KMS-11 (cell line): ENCODE results near the gene TPPP2.

Source experiments
- H2AFZ ChIP-seq: fragments of 200-600 bp; sonication (generic); 2 replicates; pipeline ENCODE4 v1.6.1; 2016; ENCODE audit warnings: antibody characterized with exemption, mixed run types, low read depth
- H3K27ac ChIP-seq: fragments of 200-600 bp; sonication (generic); 2 replicates; pipeline ENCODE4 v1.6.1; 2016; ENCODE audit warnings: mild to moderate bottlenecking, mixed run types
- H3K27me3 ChIP-seq: fragments of 200-600 bp; sonication (generic); 2 replicates; pipeline ENCODE4 v1.6.1; 2017; ENCODE audit warnings: mild to moderate bottlenecking, low read depth, mixed run types, moderate library complexity; ENCODE audit not compliant: insufficient read depth
- H3K36me3 ChIP-seq: fragments of 200-600 bp; sonication (generic); 2 replicates; pipeline ENCODE4 v1.6.1; 2017; ENCODE audit warnings: mild to moderate bottlenecking, mixed run types; ENCODE audit not compliant: insufficient read depth
- H3K4me1 ChIP-seq: fragments of 200-600 bp; sonication (generic); 2 replicates; pipeline ENCODE4 v1.6.1; 2016; ENCODE audit warnings: mild to moderate bottlenecking, low read depth, mixed run types; ENCODE audit not compliant: poor library complexity, severe bottlenecking
- H3K4me2 ChIP-seq: fragments of 200-600 bp; sonication (generic); 2 replicates; pipeline ENCODE4 v1.7.0; 2016; ENCODE audit warnings: mild to moderate bottlenecking, mixed run types
- H3K4me3 ChIP-seq: fragments of 200-600 bp; sonication (generic); IDR thresholded peaks from 2 replicates; pipeline ENCODE4 v1.6.1; 2017; ENCODE audit warnings: low read depth, low read length, mixed read lengths; ENCODE audit not compliant: insufficient read depth
- H3K79me2 ChIP-seq: fragments of 200-600 bp; sonication (generic); 2 replicates; pipeline ENCODE4 v1.6.1; 2016; ENCODE audit warnings: low read depth, mixed run types; ENCODE audit not compliant: insufficient read depth
- H3K9ac ChIP-seq: fragments of 200-600 bp; sonication (generic); 2 replicates; pipeline ENCODE4 v1.6.1; 2016; ENCODE audit warnings: mild to moderate bottlenecking, mixed run types
- H4K20me1 ChIP-seq: fragments of 200-600 bp; sonication (generic); 2 replicates; pipeline ENCODE4 v1.6.1; 2016; ENCODE audit warnings: mild to moderate bottlenecking, mixed run types; ENCODE audit not compliant: insufficient read depth
- CTCF ChIP-seq: fragments of 200-600 bp; sonication (generic); conservative IDR thresholded peaks from 2 replicates; pipeline ENCODE4 v1.6.1; 2017; ENCODE audit warnings: low read depth, mild to moderate bottlenecking, antibody characterized with exemption, low read length, moderate library complexity, mixed read lengths

Gene TPPP2

GRCh38 chr14:21047378-21047781 is 17.4 kb downstream of the TPPP2 start:
- no peaks in the 10 kb centered on the region for H3K36me3 ChIP-seq
- no peak for TF ChIP-seq CTCF

GRCh38 chr14:21048638-21049037 is 18.6 kb downstream of the TPPP2 start:
- H3K4me3 ChIP-seq, result no peak overlapping the region
- no peak overlapping the region for H3K4me2 ChIP-seq
- no peaks in the 10 kb centered on the region for H3K36me3 ChIP-seq
- H3K27ac ChIP-seq, result no peak overlapping the region
- H3K27me3 ChIP-seq, result no peaks in the 10 kb centered on the region
- no peak overlapping the region for H2AFZ ChIP-seq
- H3K9ac ChIP-seq, result no peak overlapping the region
- no peaks in the 10 kb centered on the region for H3K4me1 ChIP-seq
- no peaks in the 10 kb centered on the region for H3K79me2 ChIP-seq
- TF ChIP-seq CTCF, result no peak
- H4K20me1 ChIP-seq, result no peaks in the 10 kb centered on the region

More at GRCh38 chr14:21047378-21047781, 17.4 kb downstream of the TPPP2 start:
- Histone ChIP-seq H2AFZ (no peak overlapping the region), H3K4me3 (no peak overlapping the region), H3K9ac (no peak overlapping the region), H3K27me3 (no peaks in the 10 kb centered on the region), H3K79me2 (no peaks in the 10 kb centered on the region), H3K27ac (no peak overlapping the region), H3K4me1 (no peaks in the 10 kb centered on the region), H3K4me2 (no peak overlapping the region), H4K20me1 (no peaks in the 10 kb centered on the region)

- no peaks in the 10 kb centered on the region for H4K20me1 ChIP-seq
- H3K79me2 ChIP-seq, result no peaks in the 10 kb centered on the region
- no peak overlapping the region for H3K9ac ChIP-seq
- no peak overlapping the region for H3K4me2 ChIP-seq
- no peaks in the 10 kb centered on the region for H3K27me3 ChIP-seq
- H2AFZ ChIP-seq, result no peak overlapping the region
- H3K36me3 ChIP-seq, result no peaks in the 10 kb centered on the region
- no peak overlapping the region for H3K27ac ChIP-seq
- H3K4me1 ChIP-seq, result no peaks in the 10 kb centered on the region
- no peak for TF ChIP-seq CTCF
- no peak overlapping the region for H3K4me3 ChIP-seq
These were observed 19.3 kb downstream of the TPPP2 start for GRCh38 chr14:21049271-21049673.

GRCh38 chr14:21050597-21050996 is 20.6 kb downstream of the TPPP2 start:
- no peak overlapping the region for H3K27ac ChIP-seq
- H3K4me1 ChIP-seq, result no peaks in the 10 kb centered on the region
- no peak for TF ChIP-seq CTCF
- H3K36me3 ChIP-seq, result no peaks in the 10 kb centered on the region
- H3K4me2 ChIP-seq, result no peak overlapping the region
- no peak overlapping the region for H3K9ac ChIP-seq
- H2AFZ ChIP-seq, result no peak overlapping the region
- no peaks in the 10 kb centered on the region for H4K20me1 ChIP-seq
- H3K4me3 ChIP-seq, result no peak overlapping the region
- H3K79me2 ChIP-seq, result no peaks in the 10 kb centered on the region
- no peaks in the 10 kb centered on the region for H3K27me3 ChIP-seq
